NCI-H774 (cell line): ENCODE results near the gene VILL.

Experiments
- DNase-seq: peaks from one replicate; lab custom pipeline; 2025; lab: John Stamatoyannopoulos, UW

VILL gene

DNA sequence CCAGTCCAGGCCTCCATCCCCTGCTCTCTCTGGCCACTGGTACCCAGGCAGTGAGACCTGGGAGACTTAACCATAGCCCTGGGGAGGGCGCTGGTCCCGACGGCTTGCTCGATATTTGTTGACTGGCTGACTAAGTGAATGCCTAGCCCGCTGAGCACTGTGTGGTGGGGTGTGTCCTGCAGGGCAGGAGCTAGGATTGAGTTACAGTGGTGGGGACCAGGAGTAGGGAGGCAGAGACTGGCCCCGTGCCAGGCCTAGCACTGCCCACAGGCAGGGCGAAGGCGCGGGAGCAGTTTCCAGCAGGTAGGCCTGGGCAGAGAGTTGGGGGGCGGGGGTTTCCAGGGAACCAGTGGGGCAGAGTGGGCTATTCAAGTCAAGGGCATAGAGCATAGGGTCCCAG lies at the start of gene VILL:
Gene VILL, plus strand, starts transcription at position 260 of the 400 bp plus-strand sequence. CDS start 2,887 bp downstream, outside the sequence.
- no peak for DNase-seq

DNA sequence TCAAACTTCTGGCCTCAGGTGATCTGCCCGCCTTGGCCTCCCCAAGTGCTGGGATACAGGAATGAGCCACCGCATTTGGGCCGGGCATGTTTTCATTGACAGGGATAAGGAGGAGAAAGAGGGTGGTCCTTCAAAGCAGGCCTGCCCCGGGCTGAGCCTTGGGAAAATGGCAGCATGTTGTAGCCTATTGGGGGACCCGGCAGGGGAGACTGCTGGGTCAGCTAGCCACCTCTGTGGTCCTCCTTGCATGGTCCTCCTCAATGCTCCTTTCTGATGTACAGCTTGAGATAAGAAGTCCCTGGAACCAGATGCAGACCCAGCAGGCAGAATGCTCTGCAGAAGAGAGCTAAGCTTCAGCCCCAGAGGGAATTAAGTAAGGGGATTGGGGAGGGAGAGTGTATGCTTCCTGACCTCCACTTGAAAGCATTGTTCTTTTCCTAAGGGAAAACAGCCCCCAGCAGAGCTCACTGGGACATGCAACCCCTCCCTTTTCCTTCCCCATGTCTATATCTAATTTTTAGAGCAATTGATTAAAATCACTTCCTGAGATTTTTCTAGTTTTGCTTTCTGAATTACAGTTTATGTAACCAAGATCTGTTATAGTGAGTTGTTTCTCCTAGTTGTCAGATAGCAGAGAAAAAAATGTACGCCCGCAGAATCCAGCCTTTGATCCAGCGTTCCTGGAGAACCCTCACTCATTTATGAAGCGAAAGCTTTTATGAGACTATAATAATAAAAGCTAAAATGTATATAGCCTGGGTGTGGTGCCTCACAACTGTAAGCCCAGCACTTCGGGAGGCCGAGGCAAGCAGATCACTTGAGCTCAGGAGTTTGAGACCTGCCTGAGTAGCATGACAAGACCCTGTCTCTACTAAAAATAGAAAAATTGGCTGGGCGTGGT lies 48.7 kb upstream of the VILL start:
- DNase-seq: no peak

DNA sequence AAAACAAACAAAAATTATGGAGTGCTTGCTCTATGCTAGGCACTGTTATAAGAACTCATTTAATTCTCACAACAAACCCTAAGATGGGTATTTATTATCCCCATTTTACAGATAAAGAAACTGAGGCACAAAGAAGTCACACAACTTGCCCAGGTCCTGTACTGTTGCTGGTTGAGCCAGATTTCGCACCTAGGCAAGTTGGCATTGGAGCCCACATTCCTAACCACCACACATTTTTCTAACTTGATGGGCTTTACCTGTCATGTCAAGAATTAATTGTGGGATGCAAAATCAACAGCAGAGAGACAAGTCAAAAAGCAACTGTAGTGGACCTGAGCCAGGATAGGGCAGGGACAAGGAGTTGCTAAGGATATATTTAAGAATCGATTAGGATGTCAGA lies 47.9 kb upstream of the VILL start:
- DNase-seq: no peak

DNA sequence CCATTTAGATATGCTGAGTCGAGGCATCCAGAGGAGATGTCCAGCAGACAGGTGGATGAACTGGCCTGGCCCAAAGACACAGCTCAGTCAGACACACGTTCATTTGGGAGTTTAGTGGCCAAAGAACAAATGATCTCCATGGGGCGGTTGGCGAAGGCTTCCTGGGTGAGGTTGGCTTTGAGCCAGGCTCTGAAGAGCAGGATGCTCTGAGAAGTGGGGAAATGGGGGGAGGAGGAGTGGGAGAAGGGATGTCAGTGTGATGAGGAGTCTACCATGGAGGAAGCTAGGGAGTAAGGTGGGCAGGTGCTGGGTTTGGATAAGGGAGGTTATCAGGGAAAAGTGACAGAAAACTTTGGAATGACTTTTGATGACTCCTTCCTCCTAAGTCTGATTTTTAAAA lies 47.5 kb upstream of the VILL start:
- no peak for DNase-seq

DNA sequence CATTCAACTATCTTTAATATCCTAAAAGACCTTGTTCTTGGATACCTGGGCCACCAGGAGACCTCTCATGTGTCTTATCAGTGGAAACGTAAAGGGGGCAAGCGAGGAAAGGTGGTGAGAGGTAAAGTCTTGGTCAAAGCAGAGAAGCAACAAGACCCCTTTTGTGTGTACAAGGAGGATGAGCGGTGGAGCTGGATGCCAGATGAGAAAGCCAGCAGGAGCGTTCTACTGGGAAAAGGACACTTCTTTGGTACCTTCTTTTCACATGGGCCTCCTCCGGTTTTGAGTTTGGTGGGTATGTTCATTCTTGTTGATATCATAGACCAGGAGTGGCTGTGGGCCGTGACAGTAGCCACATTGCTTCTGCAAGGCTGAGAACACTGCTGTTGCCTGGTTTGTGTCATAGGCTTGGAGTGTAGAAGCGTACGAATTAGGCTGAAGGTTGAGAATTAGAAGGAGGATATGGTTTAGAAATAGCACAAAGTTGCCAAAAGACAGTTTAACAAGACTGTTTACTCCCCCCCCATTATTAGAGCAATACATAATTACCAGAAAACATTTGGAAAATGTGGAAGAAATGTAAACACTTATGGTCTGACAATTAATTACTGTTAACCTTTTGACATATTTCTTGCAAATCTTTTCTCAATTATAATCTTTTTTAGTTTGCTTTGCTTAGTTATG lies 46.8 kb upstream of the VILL start:
- no peak for DNase-seq

DNA sequence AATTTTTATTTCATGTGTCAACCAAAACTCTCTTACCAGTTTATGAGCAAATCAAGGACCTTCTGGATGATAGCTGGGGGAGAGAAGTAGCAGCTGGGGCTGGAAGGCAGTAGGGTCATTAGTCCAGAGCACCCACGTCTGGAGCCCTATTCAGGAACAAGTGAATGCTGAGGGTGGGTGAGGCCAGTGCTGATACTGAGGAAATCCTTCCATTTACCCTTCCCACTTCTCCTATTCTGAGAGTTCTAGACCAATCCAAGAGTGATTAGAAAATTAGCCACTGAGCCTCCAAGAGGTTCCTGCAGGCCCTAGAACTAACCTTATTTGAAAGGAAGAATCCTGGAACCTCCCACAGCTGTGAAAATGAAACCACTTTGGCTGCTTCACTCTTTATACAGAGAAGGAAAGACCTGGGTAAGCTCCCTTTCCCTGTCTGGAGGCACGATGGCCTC lies 46.2 kb upstream of the VILL start:
- DNase-seq: no peak

DNA sequence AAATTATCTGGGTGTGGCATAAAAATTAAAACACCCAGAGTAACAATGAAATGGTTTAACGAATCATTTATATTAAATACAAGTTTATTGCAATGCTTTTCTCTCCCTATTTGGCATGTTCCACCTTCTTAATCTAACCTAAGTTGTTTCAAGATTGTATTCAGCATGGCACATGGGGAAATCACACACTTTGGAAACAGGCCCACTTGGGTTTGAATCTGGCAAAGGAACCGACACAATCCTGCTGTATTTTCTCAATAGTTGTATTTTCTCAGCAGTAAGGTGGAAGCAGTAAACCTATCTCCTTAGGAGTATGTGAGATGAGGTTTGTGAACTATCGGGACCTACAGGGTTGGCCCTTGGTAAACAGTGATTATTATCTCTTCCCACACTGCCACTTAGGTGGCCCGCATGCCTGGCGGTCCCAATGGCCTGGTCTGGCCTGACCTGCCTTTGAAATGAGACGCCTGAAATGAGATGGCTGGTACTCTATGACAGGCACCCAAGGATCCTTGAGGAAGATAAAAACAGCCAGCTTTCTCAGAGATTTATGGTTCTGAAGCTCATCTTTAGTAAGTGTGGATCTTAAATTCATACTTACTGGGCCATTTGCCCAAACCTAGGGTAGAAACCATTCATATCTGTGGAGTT lies 45.3 kb upstream of the VILL start:
- no peak for DNase-seq

DNA sequence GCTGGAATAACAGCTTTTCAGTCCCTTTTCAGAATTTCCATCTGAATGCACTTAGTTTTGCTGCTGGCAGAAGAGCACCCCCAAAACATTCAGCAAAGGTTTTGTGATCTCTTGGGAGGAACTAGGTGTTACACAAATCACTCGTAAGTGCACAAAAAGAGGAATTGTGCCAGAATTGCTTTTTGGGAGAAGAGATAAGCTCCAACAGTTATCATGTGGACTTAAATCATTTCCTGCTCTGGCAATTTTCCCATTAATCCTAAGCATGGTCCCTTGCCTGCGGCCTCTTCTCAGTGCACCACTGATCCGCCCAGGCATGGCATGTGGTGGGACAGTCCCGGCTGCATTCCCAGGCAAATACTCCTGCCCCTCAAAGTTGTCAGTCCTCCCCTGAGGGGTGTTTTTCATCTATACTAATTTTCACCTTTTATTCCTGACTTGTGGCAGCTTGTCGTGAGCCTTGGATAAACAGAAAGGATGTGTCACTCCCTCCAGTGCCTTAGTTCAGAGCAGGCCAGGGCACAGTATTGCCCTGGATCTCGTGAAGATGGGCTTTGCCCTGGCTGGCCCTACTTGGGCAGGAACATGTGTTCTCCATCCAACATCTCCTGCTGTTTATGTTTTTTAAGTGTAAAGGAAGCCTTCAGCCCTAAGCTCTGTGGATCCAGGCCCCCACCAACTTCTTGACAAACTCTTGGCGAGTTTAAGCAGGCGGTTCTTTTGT lies 44.6 kb upstream of the VILL start:
- DNase-seq: no peak

DNA sequence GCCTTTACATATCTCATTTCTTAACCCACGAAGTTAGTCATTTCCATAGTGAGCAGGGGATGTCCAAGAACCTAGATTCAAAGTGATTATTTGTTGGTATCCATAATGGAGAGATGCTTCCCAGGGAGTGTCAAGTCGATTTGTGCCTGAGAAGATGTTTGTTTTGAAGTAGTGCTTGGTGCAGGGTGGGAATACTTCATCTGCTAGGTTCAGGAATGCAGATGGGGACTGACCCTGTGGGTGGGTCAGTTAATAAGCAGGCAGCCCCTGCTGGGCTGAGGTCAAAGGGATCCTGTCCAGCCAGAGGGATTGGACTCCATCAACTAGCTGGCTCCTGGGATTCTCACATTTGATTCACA lies 44.1 kb upstream of the VILL start:
- no peak for DNase-seq

DNA sequence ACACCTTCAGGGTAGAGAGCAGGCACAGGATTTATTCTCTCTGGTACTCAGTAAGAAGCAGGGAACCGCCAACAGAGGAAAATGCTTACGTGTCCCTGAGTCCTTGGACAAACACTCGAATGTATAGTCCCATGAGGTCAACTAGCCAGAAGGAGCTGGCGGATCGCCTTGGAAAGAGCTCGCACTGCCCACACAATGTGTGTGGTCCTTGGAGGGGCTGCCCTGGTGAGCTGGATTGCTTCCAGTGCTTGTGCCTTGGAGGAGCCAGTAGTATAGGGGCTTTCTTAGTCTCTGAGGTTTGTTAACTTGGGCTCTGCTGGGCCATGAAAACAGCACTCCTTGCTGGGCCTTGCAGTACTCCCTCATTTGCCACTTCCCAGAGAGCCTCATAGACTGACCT lies 40.7 kb upstream of the VILL start:
- no peak for DNase-seq

DNA sequence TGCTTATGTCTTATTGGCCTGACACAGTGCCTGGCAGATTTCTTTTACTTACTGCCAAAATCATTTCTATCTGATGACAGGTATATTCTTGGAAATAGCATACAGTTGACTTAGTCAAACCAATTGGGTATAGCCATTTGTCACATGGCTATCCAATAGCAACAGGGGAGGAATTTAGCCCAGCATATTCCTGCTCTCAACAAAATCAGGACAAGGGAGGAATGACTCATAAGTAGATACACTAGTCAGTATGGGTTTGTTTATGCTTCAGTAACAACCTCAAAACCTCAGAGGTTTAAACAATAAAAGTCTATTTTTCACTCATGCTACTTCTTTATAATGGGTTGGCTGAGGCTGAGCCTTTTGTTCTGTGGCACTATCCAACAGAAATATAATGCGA lies 38.0 kb upstream of the VILL start:
- DNase-seq: no peak

DNA sequence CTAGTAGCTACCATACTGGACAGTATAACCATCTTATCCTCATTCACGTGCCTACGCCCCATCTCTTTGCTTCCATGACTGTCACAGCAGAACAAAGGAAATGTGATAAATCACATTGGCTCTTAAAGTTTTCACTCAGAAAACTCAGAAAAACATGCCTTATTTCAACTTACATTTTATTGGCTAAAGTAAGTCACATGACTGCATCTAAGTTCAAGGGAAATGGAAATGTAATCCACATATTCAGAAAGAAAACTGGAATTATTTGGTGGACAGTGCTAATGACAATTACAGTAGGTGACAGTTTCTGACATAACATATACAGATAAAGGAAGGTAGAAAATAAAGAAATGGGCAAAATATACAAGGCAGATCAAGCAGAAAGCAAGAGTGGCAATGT lies 37.4 kb upstream of the VILL start:
- no peak for DNase-seq

DNA sequence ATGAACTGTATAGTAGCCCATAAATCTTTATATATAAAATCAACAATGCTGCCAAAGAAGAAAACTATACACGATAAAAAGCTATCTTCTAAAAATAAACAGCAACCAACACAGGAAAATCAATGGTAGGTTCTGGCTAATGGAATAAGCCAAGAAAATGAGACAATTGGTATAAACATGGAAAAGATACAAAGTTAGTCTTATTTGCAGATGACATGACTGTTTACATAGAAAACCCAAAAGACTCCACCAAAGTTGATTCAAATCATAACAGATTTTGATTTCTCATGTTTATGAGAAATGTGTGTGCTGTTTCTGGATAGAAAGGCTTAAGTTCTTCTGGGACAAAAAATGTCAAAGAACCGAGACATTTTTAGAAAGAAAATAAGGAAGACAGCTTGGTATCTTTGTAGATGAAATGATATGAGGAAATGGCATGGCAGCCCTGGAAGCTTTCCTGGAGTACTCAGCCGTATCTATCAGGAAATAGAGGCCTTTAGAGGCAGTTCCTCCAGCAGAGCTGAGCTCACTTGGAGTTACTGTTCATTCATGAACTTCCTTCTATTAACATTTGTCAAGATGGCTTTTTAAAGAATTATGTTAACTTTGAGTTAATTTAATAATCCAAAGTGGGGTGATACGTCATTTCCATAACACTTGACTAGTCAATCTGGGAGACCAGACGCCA lies 36.7 kb upstream of the VILL start:
- no peak for DNase-seq

DNA sequence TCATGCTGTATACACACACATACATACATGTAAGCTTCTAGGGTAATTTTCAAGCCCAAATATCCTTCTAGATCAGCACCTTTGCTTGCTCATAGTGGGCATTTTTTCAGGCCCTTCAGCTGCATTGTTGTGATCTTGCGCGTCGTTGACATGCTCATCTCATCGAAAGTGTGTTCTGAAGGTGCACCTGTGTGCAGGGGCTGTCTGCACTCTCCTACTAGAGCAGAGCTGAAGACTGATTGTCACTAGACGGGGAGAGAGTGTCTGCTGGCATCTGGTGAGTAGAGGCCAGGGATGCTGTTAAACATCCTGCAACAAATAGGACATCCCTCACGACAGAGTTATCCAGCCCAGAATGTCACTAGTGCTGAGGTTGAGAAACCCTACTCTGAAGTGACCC lies 35.7 kb upstream of the VILL start:
- DNase-seq: no peak

DNA sequence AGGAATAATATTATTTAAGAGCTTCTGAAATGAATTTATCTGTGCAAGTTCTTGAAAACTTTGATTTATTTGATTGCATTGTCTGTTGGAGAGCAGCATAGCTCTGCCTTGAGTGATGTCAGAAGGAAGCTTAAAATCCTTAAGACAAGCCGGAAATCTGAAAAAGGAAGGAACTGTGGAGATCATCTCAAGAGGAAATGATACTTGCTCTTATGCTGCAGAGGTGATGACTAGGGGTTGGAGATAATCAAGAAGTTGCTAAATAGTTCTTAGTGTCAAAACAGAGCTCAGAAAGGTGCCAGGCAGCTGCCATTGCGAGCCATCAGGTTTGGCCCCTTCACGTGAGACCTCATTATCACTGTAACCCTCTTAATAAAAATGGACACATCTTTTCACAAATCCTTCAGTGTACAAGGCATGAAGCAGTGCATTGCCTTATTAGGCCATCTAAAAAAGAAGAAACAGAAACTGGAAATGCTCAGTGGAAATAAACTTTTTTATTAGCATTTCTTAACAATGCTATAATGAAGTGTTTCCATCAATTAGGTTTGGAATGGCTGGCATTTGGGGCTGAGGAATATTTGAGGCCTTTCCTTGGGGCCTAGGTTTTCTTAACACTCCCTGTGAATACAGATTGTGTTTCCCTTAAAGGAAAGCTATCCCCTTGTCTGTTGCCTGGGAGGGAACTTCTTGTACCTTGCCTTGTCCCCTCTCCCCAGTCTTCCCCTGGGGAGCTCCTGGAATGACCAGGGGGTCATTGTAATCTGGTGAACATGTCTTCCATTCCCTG lies 34.5 kb upstream of the VILL start:
- no peak for DNase-seq

DNA sequence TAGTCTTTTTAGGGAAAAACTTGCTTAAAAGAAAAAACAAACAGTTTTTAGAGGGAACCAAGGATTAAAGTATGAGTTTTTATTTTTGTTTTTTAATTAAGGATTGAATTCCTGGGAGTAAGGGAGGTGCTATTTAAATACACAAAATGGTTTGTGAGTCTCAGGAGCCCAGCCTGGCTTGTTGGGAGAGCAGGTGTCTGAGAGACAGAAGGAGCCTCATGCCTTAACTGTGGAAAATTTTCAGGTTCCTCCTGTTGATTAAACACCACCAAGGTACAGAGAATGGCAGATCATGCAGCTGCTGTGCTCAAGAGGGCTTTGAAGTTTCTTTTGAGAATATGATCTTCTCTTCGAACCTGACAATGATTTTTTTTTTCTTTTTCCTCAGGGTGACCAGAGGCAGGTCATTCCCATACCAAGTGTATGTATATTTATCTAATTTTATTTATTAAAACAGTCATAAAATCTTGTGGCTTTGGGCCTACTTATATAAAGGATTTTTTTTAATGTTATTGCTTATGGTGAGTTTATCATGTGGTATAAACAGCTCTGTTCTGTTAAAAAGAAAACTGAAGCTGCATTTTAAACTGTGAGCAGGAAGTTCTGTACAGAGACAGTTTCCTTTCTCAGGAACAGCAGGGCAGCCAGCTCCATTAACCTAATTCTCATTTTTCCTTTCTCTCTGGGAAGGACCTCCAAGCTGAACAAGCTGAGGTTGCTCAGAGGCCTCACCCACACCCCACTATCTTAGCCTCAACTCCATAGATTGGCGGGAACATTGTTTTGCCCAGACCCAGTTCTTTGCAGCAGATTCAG lies 33.7 kb upstream of the VILL start:
- DNase-seq: no peak

DNA sequence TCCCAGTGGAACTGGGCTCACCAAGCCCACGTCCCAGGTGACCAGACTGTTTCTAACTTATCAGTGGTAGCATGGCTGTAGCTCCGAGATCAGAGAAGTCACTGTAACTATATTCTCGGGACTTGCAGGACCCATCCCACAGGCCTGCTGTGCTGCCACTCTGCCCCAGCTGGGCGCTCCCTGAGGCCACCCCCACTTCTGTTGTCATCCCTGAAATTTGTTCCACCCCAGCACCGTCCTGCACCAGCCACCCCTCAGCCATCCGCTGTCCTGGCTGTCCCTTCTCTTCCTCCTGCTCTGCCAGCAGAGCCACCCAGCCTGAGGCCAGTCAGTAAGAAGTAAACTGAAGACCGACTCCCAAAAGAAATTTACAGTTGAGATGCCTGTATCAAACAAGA lies 33.0 kb upstream of the VILL start:
- no peak for DNase-seq

DNA sequence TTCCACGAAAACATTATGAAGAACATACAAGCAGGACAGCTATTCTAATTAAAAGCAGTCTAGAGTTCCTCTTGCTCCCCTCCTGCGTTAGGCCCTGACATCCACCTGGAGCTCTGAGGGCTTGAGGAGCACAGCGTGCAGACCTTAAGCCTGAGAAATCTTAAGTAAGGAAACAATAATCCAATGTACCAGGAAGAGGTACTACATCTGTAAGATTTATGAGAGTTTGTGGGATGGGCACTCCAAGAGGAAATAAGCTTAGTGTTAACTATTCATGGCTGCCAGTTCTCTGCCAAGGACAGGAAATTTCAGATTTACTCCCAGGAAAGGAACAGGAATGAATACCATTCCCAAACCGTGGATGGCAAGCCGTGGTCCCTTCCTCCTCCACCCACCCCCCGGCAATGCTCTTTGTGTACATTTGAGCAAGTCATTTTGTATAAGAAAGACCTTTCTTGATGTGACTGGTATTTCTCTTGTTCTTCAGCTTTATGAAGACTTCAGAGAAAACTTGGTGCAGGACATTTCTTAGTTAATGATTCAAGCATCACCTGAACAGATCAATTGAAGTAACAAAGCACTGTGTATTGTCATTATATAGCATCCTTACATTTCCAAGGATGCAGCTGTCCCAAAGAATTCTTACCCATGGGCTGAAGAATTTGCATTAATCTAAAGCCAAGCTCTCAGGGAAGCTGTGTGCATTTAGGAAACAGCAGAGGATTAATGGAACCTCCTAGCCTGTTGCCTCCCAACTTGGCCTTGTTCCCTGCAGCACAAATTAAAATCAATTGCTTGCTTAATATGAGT lies 28.8 kb upstream of the VILL start:
- DNase-seq: no peak

DNA sequence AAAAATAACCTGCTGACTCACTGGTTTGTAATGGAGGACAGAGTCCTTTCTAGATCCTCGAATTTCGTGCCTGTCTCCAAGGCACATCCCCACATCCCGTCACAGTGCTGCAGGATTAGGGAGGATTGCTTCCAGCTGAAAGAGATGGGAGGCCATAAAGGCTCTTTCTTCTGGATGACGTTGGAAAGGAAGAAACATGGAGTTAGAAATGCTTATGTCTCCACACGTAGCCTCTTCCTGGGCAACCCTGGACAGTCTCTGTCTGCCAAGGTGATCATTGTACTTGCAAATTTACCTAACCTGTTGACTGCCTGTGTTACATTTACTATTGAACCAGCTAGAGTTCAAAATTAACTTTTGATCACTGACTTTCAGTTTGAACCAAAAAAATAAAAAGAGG lies 27.6 kb upstream of the VILL start:
- DNase-seq: no peak
